Activated B cell treated with CpG ODN at 0.5 μM for 24 hours (primary cell): Measurements from ENCODE around the gene USP6. TPM values are rescaled to one million over a fixed set of nuclear protein-coding genes. Genes with fewer than 3 reads are reported as not detected.
"Not testable (repeated sequence)": the region's sequence is repeated elsewhere in the genome, so short reads cannot be mapped to it uniquely, and the experiment has no call there.

ENCODE experiments used
- ATAC-seq: fragments of 200-7000 bp; cut with Tn5 transposase; one replicate; pipeline ENCODE4 v1.10.0; 2021; ENCODE audit warnings: low read depth, mild to moderate bottlenecking, moderate library complexity
- CTCF ChIA-PET: fragments of 350-600 bp; sonication (Branson Sonifier 250); formaldehyde crosslinking; loops from one replicate; lab custom pipeline; 2021; ENCODE audit warnings: antibody characterized with exemption; lab: Charles Lee
- POLR2A ChIA-PET: fragments of 350-600 bp; sonication (Branson Sonifier 250); formaldehyde crosslinking; loops from one replicate; lab custom pipeline; 2021; ENCODE audit warnings: antibody characterized with exemption; lab: Charles Lee
- DNase-seq: peaks from one replicate; pipeline ENCODE4 v3.0.0; 2022
- H3K27ac Mint-ChIP-seq: one replicate; pipeline ENCODE4 v1.8.0; 2020; ENCODE audit warnings: mixed read lengths
- H3K27me3 Mint-ChIP-seq: one replicate; pipeline ENCODE4 v1.8.0; 2021; ENCODE audit warnings: mixed read lengths
- H3K36me3 Mint-ChIP-seq: one replicate; pipeline ENCODE4 v1.8.0; 2021; ENCODE audit warnings: low read depth, mixed read lengths
- H3K4me1 Mint-ChIP-seq: one replicate; pipeline ENCODE4 v1.8.0; 2021; ENCODE audit warnings: mixed read lengths
- H3K4me3 Mint-ChIP-seq: one replicate; pipeline ENCODE4 v1.8.0; 2020; ENCODE audit warnings: mild to moderate bottlenecking, mixed read lengths
- H3K9me3 Mint-ChIP-seq: one replicate; pipeline ENCODE4 v1.8.0; 2020; ENCODE audit warnings: mixed read lengths
- intact Hi-C: fragments of 100-400 bp; cut with micrococcal nuclease; formaldehyde crosslinking; loops from one replicate; pipeline ENCODE4 v1.15.1; 2024
- total RNA-seq: library from RNA; stranded (reverse); gene quantifications from 2 replicates; pipeline ENCODE4 v1.2.3, GENCODE V29; 2022
- TF ChIP-seq, protein P1 (sequence below): fragments of 200-600 bp; IDR thresholded peaks from one replicate; pipeline ENCODE4 v1.8.0; 2022; ENCODE audit warnings: antibody characterized with exemption, mild to moderate bottlenecking

The USP6 gene
- total RNA-seq, 1 donor from 2014 or later = 0.33 TPM

DNA sequence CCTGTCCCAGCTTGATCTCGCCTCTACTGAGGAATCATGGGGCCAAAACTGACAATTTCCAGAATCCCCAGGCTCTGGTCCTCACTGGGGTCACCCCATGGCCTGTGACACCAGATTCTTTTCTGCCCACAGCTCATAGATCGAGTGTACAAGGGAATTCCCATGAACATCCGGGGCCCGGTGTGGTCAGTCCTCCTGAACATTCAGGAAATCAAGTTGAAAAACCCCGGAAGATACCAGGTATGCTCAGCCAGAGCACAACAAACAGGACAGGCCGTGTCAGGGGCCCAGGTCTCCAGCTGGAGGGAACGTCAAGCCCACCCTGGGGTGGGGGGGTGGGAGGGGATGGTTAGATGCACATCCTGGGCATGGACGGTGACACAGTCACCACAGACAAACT lies 17.5 kb downstream of the USP6 start:
- TF ChIP-seq, protein P1, sequence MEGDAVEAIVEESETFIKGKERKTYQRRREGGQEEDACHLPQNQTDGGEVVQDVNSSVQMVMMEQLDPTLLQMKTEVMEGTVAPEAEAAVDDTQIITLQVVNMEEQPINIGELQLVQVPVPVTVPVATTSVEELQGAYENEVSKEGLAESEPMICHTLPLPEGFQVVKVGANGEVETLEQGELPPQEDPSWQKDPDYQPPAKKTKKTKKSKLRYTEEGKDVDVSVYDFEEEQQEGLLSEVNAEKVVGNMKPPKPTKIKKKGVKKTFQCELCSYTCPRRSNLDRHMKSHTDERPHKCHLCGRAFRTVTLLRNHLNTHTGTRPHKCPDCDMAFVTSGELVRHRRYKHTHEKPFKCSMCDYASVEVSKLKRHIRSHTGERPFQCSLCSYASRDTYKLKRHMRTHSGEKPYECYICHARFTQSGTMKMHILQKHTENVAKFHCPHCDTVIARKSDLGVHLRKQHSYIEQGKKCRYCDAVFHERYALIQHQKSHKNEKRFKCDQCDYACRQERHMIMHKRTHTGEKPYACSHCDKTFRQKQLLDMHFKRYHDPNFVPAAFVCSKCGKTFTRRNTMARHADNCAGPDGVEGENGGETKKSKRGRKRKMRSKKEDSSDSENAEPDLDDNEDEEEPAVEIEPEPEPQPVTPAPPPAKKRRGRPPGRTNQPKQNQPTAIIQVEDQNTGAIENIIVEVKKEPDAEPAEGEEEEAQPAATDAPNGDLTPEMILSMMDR = no peak
- POLR2A ChIA-PET = no interaction called here
- Mint-ChIP-seq H3K4me1 (no peaks in the 10 kb centered on the region), H3K9me3 (no peaks in the 10 kb centered on the region), H3K27ac (no peak overlapping the region), H3K36me3 (no peaks in the 10 kb centered on the region), H3K4me3 (no peak overlapping the region), H3K27me3 (peaks cover 5% of the 10 kb centered on the region)
- ATAC-seq (no peak), DNase-seq (no peak)
- CTCF ChIA-PET = no interaction called here
- intact Hi-C loops = no loop called here

DNA sequence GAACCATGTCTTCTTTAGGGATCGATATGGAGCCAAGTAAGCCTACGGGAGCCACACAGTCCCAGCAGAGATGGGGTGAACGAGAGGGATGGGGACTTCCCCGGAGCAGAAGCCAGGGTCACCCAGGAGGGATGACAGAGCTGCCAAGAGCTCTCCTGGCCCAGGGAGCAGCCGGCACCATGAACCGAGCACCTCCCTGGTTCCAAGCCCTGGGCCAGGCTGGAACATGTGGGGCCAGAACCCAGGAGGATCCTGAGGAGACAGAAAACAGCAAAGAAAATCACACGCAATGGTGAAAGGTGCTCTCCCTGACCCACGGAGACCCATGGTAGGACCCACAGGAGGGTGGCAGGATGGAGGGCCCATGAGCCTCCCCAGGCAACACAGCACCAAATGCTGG lies 18.1 kb downstream of the USP6 start:
- H3K9me3 Mint-ChIP-seq, H3K4me3 Mint-ChIP-seq, DNase-seq, H3K27ac Mint-ChIP-seq, intact Hi-C loops, H3K36me3 Mint-ChIP-seq, H3K4me1 Mint-ChIP-seq, H3K27me3 Mint-ChIP-seq, CTCF ChIA-PET, POLR2A ChIA-PET, ATAC-seq: not testable (repeated sequence)

DNA sequence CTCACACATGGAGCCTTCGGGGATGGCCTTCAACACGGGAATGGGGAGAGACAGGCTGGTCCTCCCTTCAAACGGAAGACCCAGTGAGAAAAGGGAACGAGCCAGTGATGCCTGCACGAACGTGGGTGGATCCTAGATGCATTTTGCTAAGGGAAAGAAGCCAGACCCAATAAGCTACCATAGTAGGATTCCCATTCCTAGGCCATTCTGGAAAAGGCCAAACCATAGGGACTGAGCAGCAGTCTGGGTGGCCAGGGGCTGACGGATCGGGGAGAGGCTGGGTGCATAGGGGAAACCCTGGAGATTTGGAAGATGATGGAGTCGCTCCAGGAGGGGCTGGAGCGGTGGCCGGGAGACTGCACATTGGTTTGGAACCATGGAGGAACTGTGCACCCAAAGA lies 18.7 kb downstream of the USP6 start:
- H3K27me3 Mint-ChIP-seq, H3K4me3 Mint-ChIP-seq, H3K4me1 Mint-ChIP-seq, CTCF ChIA-PET, intact Hi-C loops, POLR2A ChIA-PET, DNase-seq, H3K27ac Mint-ChIP-seq, H3K36me3 Mint-ChIP-seq, ATAC-seq, H3K9me3 Mint-ChIP-seq: not testable (repeated sequence)

DNA sequence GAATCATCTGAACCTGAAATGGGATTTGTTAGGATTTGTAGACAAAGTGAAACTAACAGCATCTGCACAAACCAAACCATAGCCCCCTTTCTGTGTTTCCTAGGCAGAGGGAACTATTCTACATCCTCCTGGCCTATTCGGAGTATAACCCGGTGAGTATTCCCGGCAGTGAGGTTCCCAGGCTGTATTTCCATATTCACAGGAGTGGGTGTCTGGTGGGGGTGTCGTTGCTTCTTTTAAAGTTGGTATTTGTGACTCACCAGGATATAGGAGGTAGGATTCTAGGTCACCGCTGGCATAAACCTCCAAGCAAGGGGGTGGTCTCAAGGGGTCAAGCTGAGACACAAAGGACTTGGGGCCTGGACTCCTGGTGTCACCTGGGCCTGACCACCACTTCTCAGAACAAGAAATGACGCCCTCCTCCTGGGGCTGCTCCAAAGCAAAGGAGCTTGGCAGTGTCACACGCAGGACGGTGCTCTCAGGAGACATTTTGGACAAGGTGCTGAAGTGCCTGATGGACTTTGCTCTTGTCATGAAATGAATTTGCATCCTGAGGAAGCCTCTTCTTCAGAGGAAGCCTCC lies 19.4 kb downstream of the USP6 start:
- intact Hi-C loops, DNase-seq, H3K4me1 Mint-ChIP-seq, ATAC-seq, H3K4me3 Mint-ChIP-seq, H3K27ac Mint-ChIP-seq, H3K36me3 Mint-ChIP-seq, POLR2A ChIA-PET, CTCF ChIA-PET, H3K27me3 Mint-ChIP-seq, H3K9me3 Mint-ChIP-seq: not testable (repeated sequence)

DNA sequence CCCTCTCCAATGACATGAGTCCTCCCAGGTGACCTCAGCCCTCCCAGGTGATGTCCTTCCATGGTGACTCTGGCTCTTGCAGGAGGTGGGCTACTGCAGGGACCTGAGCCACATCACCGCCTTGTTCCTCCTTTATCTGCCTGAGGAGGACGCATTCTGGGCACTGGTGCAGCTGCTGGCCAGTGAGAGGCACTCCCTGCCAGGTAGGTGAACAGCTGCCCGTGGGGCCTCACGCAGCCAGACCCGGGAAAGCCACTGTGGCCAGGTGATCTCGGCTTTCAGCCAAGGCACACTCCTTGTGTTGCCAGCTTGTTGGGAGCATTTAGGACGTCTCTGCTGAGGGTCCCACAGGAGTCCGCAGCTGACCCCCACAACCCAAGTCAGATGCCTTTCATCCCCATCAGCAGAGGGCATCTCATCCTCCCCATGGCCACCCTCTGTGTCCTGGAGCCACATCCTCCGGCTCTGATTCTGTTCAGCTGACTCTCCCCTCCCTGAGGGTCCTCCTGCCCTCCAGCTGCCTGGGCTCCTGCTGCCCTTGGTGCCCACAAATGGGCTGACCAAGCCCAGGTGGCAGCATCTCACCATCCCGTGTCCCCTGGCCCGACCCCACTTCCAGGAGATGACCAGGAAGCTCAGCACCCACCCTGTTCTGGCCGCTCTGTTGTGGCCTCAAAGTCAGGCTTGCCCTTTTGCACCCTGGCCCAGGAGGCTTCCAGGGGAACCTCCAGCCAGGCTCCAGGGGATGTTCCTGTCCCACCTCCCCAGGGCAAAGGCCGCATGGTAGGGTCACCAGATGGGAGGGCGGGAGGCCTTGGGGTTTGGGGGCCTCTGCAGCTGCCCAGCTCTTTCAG lies 20.1 kb downstream of the USP6 start:
- ChIA-PET POLR2A (no interaction called here), CTCF (no interaction called here)
- intact Hi-C loops = no loop called here
- no peaks in the 10 kb centered on the region for H3K36me3 Mint-ChIP-seq
- H3K27ac Mint-ChIP-seq = no peak overlapping the region
- peaks cover 5% of the 10 kb centered on the region for H3K27me3 Mint-ChIP-seq
- TF ChIP-seq, protein P1 = no peak
- no peak overlapping the region for H3K4me3 Mint-ChIP-seq
- DNase-seq (no peak), ATAC-seq (no peak)
- no peaks in the 10 kb centered on the region for H3K4me1 Mint-ChIP-seq
- H3K9me3 Mint-ChIP-seq = no peaks in the 10 kb centered on the region

DNA sequence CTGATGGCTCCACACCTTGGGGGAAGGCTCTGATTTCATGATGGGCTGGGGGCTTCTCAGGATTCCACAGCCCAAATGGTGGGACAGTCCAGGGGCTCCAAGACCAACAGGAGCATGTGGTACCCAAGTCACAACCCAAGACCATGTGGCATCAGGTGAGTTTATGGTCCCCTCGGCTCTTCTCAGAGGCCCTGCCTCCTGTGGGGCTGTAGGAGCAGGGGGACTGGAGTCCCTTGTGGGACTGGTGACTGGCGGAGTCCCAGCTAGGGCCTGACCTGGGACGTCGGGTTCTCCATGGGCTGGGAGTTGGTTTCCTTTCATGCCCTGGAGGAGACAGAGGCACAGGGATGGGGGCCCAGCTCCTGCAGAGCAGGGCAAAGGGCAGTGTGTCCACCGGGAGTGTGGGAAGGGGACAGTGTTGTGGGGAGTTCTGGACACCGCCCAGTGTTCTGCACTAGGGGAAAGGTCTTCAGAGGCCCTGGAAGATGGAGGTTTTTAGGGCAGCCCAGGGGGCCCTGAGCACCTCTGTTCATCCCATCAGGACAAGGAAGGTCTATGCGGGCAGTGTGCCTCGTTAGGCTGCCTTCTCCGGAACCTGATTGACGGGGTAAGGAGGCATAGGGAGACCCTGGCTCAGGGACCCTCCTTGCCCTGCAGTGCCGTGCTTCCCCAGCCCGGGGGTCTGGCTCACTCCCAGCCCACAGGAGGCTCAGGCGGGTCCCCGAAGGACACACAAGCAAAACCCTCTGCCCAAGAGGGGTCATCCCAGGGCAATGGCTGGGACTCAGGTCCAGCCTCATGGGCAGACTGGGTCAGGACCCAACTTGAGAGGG lies 21.0 kb downstream of the USP6 start:
- CTCF ChIA-PET, H3K9me3 Mint-ChIP-seq, intact Hi-C loops, H3K4me3 Mint-ChIP-seq, H3K36me3 Mint-ChIP-seq, H3K27me3 Mint-ChIP-seq, ATAC-seq, DNase-seq, H3K27ac Mint-ChIP-seq, POLR2A ChIA-PET, H3K4me1 Mint-ChIP-seq: not testable (repeated sequence)

DNA sequence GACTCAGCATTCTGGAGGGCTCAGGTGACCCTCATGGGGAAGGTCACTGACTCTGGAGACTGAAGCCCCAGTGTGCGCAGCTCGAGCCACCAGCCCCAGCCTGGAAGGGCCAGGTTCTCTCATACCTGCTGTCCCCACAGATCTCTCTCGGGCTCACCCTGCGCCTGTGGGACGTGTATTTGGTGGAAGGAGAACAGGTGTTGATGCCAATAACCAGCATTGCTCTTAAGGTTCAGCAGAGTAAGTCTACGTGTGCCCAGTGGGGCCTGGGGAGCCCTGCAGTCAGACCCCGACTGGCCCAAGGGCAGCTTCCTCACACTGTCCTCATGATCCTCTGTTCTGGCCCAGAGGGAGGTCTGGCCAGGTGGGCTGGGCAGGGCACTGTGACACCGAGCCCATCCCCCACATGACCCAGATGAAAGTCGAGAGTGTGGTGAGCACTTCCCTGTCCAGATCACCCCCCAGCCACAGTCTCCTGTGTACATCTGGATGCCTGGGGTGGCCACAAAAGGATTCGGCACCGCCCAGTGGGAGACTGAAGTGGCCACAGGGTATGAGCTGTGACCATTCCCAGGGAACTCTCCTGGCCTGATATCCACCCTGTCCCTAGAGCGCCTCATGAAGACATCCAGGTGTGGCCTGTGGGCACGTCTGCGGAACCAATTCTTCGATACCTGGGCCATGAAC lies 21.8 kb downstream of the USP6 start:
- H3K4me3 Mint-ChIP-seq, H3K27ac Mint-ChIP-seq, H3K36me3 Mint-ChIP-seq, intact Hi-C loops, POLR2A ChIA-PET, ATAC-seq, H3K9me3 Mint-ChIP-seq, H3K4me1 Mint-ChIP-seq, CTCF ChIA-PET, DNase-seq, H3K27me3 Mint-ChIP-seq: not testable (repeated sequence)

DNA sequence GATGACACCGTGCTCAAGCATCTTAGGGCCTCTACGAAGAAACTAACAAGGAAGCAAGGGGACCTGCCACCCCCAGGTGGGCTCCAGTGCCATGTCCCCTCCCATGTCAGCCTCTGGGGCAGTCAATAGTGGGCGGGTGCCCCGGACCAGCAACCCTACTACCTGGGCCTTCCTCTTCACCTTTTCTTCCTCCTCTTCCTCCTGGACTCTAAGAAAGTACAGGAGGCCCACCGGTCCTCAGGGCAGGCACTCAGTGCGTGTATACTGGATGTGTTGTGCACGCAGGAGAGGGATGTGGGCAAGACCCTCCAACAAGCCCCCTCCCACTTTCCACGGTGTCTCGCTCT lies 22.3 kb downstream of the USP6 start:
- POLR2A ChIA-PET, H3K27me3 Mint-ChIP-seq, H3K4me3 Mint-ChIP-seq: not testable (repeated sequence)

More for the DNA sequence above, 22.3 kb downstream of the USP6 start:
- H3K9me3 Mint-ChIP-seq, H3K27ac Mint-ChIP-seq, H3K36me3 Mint-ChIP-seq, CTCF ChIA-PET, intact Hi-C loops, H3K4me1 Mint-ChIP-seq, DNase-seq, ATAC-seq: not testable (repeated sequence)
